Nephron progenitor cell (in vitro differentiated cells): Measurements from ENCODE around the gene MRPS23.

Source experiments
- DNase-seq: peaks from one replicate; pipeline ENCODE4 v3.0.0; 2021
- H3K27ac Mint-ChIP-seq: 2 replicates; pipeline ENCODE4 v1.8.0; 2021; ENCODE audit warnings: mild to moderate bottlenecking, moderate library complexity, mixed read lengths
- H3K27me3 Mint-ChIP-seq: 2 replicates; pipeline ENCODE4 v1.8.0; 2021; ENCODE audit warnings: mild to moderate bottlenecking, low read depth, mixed read lengths; ENCODE audit not compliant: poor library complexity
- H3K36me3 Mint-ChIP-seq: 2 replicates; pipeline ENCODE4 v1.8.0; 2021; ENCODE audit warnings: low read depth, mixed read lengths
- H3K4me1 Mint-ChIP-seq: 2 replicates; pipeline ENCODE4 v1.8.0; 2021; ENCODE audit warnings: mixed read lengths
- H3K4me3 Mint-ChIP-seq: 2 replicates; pipeline ENCODE4 v1.8.0; 2021; ENCODE audit warnings: mild to moderate bottlenecking, moderate library complexity, mixed read lengths
- H3K9me3 Mint-ChIP-seq: 2 replicates; pipeline ENCODE4 v1.8.0; 2021; ENCODE audit warnings: mild to moderate bottlenecking, moderate library complexity, mixed read lengths
- TF ChIP-seq, protein P1 (sequence below): fragments of 200-600 bp; sonication (generic); IDR thresholded peaks from 2 replicates; pipeline ENCODE4 v1.5.0; 2021; ENCODE audit warnings: antibody characterized with exemption

The MRPS23 gene

DNA sequence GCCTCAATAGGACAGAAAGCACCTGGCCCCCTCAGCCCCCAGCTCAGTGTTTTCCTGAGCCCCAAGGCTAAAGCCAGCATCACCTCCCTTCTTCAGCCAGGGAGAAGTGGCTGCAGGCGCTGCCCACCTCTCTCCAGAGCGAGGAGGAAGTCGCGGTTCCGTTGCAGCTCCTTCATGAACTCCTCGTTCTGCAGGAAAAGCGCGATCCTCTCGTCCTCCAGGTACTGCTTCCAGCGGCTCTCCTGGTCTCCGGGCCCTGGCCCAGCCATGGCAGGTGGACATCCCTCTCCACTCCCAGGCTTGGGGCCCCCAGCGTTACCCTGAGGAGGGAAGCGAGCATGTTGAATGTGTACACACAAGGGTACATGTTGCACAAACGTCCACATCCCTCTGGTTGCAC, 22.7 kb upstream of the MRPS23 start:
- DNase-seq, result no peak
- H3K27ac Mint-ChIP-seq, result no peak overlapping the region

DNA sequence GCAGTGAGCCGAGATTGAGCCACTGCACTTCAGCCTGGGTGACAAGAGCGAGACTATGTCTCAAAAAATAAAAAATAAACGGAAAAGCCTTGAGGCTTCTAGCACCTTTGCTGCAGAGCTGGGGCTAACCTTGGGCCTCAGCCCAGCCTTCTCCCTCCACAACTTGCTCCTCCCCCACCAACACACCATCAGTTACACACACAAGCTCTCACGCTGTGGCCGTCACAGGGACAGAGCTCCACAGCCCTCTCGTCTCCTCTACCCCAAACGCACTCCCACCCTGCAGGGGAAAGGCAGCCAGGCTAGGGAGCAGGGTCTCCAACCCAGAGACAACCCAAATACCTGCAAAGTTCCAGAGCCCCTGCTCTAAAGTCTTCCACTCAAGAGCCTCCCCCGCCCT, 22.0 kb upstream of the MRPS23 start:
- peaks cover 94% of the 10 kb centered on the region for H3K4me1 Mint-ChIP-seq
- no peaks in the 10 kb centered on the region for H3K36me3 Mint-ChIP-seq
- peak overlapping the region; percentile 43 for H3K4me3 Mint-ChIP-seq

More for the DNA sequence above, 22.7 kb upstream of the MRPS23 start:
- no peak overlapping the region for H3K4me3 Mint-ChIP-seq
- TF ChIP-seq, protein P1, sequence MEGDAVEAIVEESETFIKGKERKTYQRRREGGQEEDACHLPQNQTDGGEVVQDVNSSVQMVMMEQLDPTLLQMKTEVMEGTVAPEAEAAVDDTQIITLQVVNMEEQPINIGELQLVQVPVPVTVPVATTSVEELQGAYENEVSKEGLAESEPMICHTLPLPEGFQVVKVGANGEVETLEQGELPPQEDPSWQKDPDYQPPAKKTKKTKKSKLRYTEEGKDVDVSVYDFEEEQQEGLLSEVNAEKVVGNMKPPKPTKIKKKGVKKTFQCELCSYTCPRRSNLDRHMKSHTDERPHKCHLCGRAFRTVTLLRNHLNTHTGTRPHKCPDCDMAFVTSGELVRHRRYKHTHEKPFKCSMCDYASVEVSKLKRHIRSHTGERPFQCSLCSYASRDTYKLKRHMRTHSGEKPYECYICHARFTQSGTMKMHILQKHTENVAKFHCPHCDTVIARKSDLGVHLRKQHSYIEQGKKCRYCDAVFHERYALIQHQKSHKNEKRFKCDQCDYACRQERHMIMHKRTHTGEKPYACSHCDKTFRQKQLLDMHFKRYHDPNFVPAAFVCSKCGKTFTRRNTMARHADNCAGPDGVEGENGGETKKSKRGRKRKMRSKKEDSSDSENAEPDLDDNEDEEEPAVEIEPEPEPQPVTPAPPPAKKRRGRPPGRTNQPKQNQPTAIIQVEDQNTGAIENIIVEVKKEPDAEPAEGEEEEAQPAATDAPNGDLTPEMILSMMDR, result no peak
- H3K4me1 Mint-ChIP-seq, result peaks cover 92% of the 10 kb centered on the region
- no peaks in the 10 kb centered on the region for H3K9me3 Mint-ChIP-seq
- H3K27me3 Mint-ChIP-seq, result peaks cover 5% of the 10 kb centered on the region
- H3K36me3 Mint-ChIP-seq, result no peaks in the 10 kb centered on the region

DNA sequence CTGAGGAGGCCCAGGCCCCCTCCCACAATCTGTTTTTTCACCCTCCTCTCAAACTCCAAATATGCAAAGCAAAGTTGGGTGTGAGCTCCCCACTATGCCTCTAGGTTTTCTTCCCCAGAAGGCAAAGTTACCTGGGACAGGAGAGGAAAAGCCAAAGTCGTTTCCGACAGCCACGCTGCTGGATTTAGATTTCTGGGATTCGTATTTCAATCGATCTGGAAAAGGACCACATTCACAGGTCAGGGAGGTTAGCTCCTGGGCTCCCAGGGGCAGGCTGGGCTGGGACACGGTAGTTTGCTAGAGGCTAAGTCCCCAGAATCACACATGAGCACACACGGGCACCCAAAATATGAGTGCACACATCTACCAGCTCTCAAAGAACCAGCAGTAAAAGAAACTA, 21.3 kb upstream of the MRPS23 start:
- no peak for DNase-seq
- no peak overlapping the region for H3K4me3 Mint-ChIP-seq
- H3K4me1 Mint-ChIP-seq, result peaks cover 86% of the 10 kb centered on the region
- TF ChIP-seq, protein P1, result no peak
- peaks cover 7% of the 10 kb centered on the region for H3K27me3 Mint-ChIP-seq
- no peaks in the 10 kb centered on the region for H3K9me3 Mint-ChIP-seq
- H3K36me3 Mint-ChIP-seq, result no peaks in the 10 kb centered on the region
- H3K27ac Mint-ChIP-seq, result peak overlapping the region; percentile 68

More for the DNA sequence above, 22.0 kb upstream of the MRPS23 start:
- Mint-ChIP-seq H3K9me3 (no peaks in the 10 kb centered on the region), H3K27ac (no peak overlapping the region), H3K27me3 (peaks cover 7% of the 10 kb centered on the region)
- DNase-seq, result no peak
- TF ChIP-seq, protein P1, result no peak

DNA sequence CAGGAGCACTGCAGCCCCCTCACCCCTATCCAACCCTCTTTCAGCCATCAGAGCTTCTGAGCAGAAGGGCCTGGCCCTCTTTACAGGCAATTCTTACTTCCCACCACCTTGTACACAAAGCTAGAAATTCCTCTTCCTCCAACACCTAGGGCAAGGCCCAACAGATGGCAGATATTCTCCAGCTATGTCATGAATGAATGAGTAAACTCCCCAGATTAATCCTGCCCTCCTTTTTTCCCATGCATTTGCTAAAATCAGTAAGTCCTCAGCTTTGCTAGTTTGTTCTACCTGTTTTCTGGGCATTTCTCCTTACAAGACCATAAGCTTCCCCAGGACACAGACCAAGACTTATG, 20.4 kb upstream of the MRPS23 start:
- Mint-ChIP-seq H3K9me3 (no peaks in the 10 kb centered on the region), H3K4me1 (peaks cover 77% of the 10 kb centered on the region), H3K27ac (no peak overlapping the region), H3K36me3 (no peaks in the 10 kb centered on the region), H3K27me3 (peaks cover 7% of the 10 kb centered on the region), H3K4me3 (no peak overlapping the region)
- DNase-seq, result no peak
- TF ChIP-seq, protein P1, result no peak

DNA sequence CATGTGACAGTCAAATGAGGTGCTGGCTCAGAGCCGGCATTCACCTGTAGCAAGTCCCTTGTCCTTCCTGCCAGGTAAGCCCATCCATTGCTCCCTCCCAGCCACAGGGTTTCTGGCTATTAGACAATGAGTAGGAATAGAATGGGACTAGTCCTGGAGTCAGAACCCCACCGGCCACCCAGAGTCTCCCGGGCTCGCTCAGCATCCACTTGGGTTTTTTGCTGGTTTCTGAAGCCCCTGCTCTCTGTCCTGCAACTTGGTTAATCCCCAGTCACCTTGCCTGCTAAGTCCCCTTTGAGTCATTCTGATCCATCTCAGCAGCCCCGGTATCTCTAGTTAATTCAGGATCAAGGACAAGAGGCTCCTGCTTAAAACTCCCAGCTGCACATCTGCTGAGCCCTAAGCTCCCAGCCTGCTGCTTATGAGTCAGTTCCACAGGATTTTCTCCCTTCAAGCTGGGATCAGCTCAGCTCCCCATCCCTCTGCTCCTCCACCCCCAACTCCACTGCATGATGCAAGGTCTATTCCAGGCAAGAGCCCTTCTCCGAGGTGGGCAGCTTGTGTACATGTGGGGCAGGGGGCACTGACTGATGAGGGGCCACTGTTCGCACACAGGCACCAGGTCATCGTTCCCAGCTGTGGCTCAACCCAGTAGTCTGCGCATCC, 19.9 kb upstream of the MRPS23 start:
- H3K27ac Mint-ChIP-seq, result no peak overlapping the region
- no peak overlapping the region for H3K4me3 Mint-ChIP-seq
- DNase-seq, result no peak
- peaks cover 72% of the 10 kb centered on the region for H3K4me1 Mint-ChIP-seq
- H3K27me3 Mint-ChIP-seq, result peaks cover 7% of the 10 kb centered on the region
- TF ChIP-seq, protein P1, result no peak
- H3K9me3 Mint-ChIP-seq, result no peaks in the 10 kb centered on the region
- H3K36me3 Mint-ChIP-seq, result peaks cover 4% of the 10 kb centered on the region

DNA sequence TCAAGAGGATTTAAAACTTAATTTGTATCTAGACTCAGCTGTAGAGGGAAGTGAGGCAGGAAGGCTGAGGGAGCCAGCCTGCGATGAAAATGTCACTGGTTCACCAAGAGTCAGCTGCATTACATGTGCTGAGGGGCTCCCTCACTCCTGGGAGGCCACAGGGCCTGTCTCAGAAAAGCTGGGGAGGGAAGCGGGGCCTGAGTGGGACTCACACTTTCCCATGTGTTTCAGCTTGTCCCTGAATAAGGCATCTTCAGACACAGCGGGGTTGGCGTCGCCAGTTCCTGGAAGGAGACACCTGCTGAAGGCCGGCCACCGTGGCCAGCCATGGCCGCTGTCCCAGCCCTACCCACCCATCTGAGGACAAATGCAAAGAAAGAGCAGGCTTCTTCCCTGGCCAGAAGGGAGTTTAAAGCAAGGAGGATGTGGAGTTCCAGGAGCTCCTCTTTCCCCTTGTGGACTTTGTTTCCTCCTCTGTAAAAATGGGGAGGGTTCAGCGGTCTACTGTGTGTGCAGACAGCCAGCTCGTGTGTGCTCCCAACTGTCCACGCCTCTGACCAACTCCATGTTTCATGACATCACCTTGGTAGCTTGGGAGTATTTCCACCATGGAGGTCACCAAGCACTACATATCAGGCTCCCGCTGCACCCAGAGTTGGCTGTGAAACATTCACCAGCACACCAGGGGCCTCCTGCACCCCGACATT, 19.2 kb upstream of the MRPS23 start:
- Mint-ChIP-seq H3K4me1 (peaks cover 73% of the 10 kb centered on the region), H3K9me3 (no peaks in the 10 kb centered on the region), H3K4me3 (no peak overlapping the region), H3K36me3 (peaks cover 9% of the 10 kb centered on the region), H3K27me3 (peaks cover 11% of the 10 kb centered on the region), H3K27ac (no peak overlapping the region)
- TF ChIP-seq, protein P1, result no peak
- DNase-seq, result no peak
